HepG2 (cell line): Measurements from ENCODE around the gene HIPK3. TPM values are rescaled to one million over a fixed set of nuclear protein-coding genes. Genes with fewer than 3 reads are reported as not detected.

Experiments
- ELF1 ChIP-seq: sonication (generic); formaldehyde crosslinking; IDR thresholded peaks from 2 replicates; pipeline ENCODE4 v1.4.0; 2020; ENCODE audit warnings: missing genetic modification reagents
- ETV5 ChIP-seq: IDR thresholded peaks from 2 replicates; pipeline ENCODE4 v1.6.1; 2018; ENCODE audit warnings: missing biosample characterization, missing genetic modification reagents, inconsistent platforms, borderline replicate concordance
- FOXO1 ChIP-seq: sonication (generic); formaldehyde crosslinking; IDR thresholded peaks from 2 replicates; pipeline ENCODE4 v1.4.0; 2020; ENCODE audit warnings: missing genetic modification reagents
- HHEX ChIP-seq: IDR thresholded peaks from 2 replicates; pipeline ENCODE4 v1.6.1; 2016; ENCODE audit warnings: control low read depth
- KDM3A ChIP-seq: IDR thresholded peaks from 2 replicates; pipeline ENCODE4 v1.6.1; 2018; ENCODE audit warnings: low read depth, missing compliant biosample characterization
- KLF9 ChIP-seq: IDR thresholded peaks from 2 replicates; pipeline ENCODE4 v1.6.1; 2016; ENCODE audit warnings: low read depth
- MYC ChIP-seq: sonication (generic); formaldehyde crosslinking; IDR thresholded peaks from 2 replicates; pipeline ENCODE4 v1.9.0; 2021; ENCODE audit warnings: missing genetic modification reagents, borderline replicate concordance
- SCMH1 ChIP-seq: sonication (generic); formaldehyde crosslinking; IDR thresholded peaks from 2 replicates; pipeline ENCODE4 v1.9.0; 2021; ENCODE audit warnings: missing genetic modification reagents, mild to moderate bottlenecking, borderline replicate concordance
- SETDB1 ChIP-seq: sonication (generic); formaldehyde crosslinking; IDR thresholded peaks from 2 replicates; pipeline ENCODE4 v1.5.1; 2020; ENCODE audit warnings: missing genetic modification reagents, mild to moderate bottlenecking, borderline replicate concordance
- SKI ChIP-seq: fragments of 450-650 bp; IDR thresholded peaks from one replicate; pipeline ENCODE4 v1.6.1; 2018; ENCODE audit warnings: mild to moderate bottlenecking; ENCODE audit not compliant: partially characterized antibody
- TBX2 ChIP-seq: sonication (generic); formaldehyde crosslinking; IDR thresholded peaks from 2 replicates; pipeline ENCODE4 v1.5.0; 2020; ENCODE audit warnings: missing genetic modification reagents, mild to moderate bottlenecking, borderline replicate concordance
- TBX3 ChIP-seq: fragments of 450-650 bp; IDR thresholded peaks from 2 replicates; pipeline ENCODE4 v1.6.1; 2017; ENCODE audit warnings: antibody characterized with exemption, mild to moderate bottlenecking, inconsistent platforms, borderline replicate concordance
- ZBTB3 ChIP-seq: sonication (generic); formaldehyde crosslinking; IDR thresholded peaks from 2 replicates; pipeline ENCODE4 v1.4.0; 2020; ENCODE audit warnings: low read depth, mild to moderate bottlenecking, moderate library complexity, missing genetic modification reagents, borderline replicate concordance
- ZBTB38 ChIP-seq: sonication (generic); formaldehyde crosslinking; IDR thresholded peaks from 2 replicates; pipeline ENCODE4 v1.5.1; 2020; ENCODE audit warnings: mild to moderate bottlenecking, missing genetic modification reagents
- ZNF468 ChIP-seq: sonication (generic); formaldehyde crosslinking; IDR thresholded peaks from 2 replicates; pipeline ENCODE4 v1.8.0; 2022; ENCODE audit warnings: mild to moderate bottlenecking, moderate library complexity, missing genetic modification reagents
- polyA plus RNA-seq, 8 experiments: library from polyadenylated mRNA; depleted of rRNA in 3 of 8; stranded (reverse) in 7 of 8; unstranded in 1 of 8; fragments of >200 nt; fragmentation: Illumina TruSeq in 4 of 8; extraction: Trizol in 4 of 8; gene quantifications; 2 replicates each; pipeline versions ENCODE4 v1.2.1 to v1.2.3, GENCODE V29; 2011 to 2016; ENCODE audit warnings: low read depth in 4 of 8, missing spikeins in 1 of 8, mixed read lengths in 1 of 8; ENCODE audit not compliant: insufficient read depth in 1 of 8
- total RNA-seq, 5 experiments: library from RNA; depleted of rRNA; stranded (reverse); fragments of >200 nt; fragmentation: Illumina TruSeq; extraction: Trizol; gene quantifications; 2 replicates each; pipeline ENCODE4 v1.2.3, GENCODE V29; 2016; ENCODE audit warnings: low read depth in 1 of 5
- TF ChIP-seq, protein P1 (sequence below): sonication (generic); formaldehyde crosslinking; IDR thresholded peaks from 2 replicates; pipeline ENCODE4 v1.5.0; 2020; ENCODE audit warnings: missing genetic modification reagents
- TF ChIP-seq, protein P2 (sequence below): sonication (generic); formaldehyde crosslinking; conservative IDR thresholded peaks from 2 replicates; pipeline ENCODE4 v1.4.0; 2020; ENCODE audit warnings: mild to moderate bottlenecking, missing genetic modification reagents, moderate library complexity
- TF ChIP-seq, protein P3 (sequence below): sonication (generic); formaldehyde crosslinking; IDR thresholded peaks from 2 replicates; pipeline ENCODE4 v1.4.0; 2020; ENCODE audit warnings: low read depth, mild to moderate bottlenecking, missing genetic modification reagents
- TF ChIP-seq, protein P4 (sequence below): IDR thresholded peaks from 2 replicates; pipeline ENCODE4 v1.6.1; 2012; ENCODE audit warnings: low read length, improper control_type of control experiment

HIPK3 gene
- total and polyA plus RNA-seq, 2 of the 13 experiments (the other 11 are each of a cell fraction or from before 2014, with no cell fraction given) = 20.5 to 44.3 TPM

DNA sequence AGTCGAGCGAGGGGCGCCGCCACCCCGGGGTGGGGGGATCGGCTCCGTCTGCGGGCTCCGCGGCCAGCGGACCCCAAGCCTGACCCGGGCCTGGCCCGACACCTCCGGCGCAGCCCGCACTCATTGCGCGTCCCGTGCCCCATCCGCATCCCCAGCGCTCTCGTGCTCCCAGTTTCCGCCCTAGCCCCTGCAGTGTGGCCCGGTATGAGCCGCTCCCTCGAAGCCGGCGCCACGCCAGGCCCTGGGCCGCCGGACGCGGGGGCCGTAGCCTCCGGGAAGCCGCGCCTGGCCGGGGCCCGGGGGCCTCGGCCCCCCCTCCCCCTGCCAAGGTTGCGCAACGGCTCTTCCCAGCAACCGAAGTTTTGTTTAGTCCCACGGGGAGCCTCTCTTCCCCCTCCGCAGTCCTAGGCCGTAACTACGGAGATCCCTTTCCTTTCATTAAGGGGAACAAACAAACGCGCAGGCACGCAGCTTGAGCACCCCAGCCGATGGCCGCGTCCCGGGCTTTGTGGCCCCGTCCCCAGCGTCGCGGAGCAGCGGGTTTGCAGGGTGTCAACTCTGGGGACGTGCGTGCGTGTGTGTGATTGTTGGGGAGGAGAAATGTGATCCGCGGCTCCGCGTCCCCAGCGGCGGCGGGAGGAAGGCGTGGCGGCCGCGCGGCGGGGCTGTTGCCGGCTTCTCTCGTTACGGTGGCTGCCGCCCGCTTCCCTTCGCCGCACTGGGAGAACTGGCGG is 883 bp downstream of the HIPK3 start (continued):
- TF ChIP-seq TBX2 (CRISPR knock-in tag) = peak; percentile 61; the same call in 1 of the 2 replicates
- peak; percentile 44; the same call in 1 of the 2 replicates for TF ChIP-seq TBX3
- no peak for TF ChIP-seq SCMH1
- TF ChIP-seq MYC (CRISPR knock-in tag) = peak; percentile 70
- TF ChIP-seq SETDB1 = no peak
- TF ChIP-seq ETV5 = peak; percentile 9
- TF ChIP-seq HHEX (CRISPR knock-in tag) = no peak
- TF ChIP-seq FOXO1 (CRISPR knock-in tag) = no peak; the same call in 1 of the 2 replicates
- TF ChIP-seq, protein P1, sequence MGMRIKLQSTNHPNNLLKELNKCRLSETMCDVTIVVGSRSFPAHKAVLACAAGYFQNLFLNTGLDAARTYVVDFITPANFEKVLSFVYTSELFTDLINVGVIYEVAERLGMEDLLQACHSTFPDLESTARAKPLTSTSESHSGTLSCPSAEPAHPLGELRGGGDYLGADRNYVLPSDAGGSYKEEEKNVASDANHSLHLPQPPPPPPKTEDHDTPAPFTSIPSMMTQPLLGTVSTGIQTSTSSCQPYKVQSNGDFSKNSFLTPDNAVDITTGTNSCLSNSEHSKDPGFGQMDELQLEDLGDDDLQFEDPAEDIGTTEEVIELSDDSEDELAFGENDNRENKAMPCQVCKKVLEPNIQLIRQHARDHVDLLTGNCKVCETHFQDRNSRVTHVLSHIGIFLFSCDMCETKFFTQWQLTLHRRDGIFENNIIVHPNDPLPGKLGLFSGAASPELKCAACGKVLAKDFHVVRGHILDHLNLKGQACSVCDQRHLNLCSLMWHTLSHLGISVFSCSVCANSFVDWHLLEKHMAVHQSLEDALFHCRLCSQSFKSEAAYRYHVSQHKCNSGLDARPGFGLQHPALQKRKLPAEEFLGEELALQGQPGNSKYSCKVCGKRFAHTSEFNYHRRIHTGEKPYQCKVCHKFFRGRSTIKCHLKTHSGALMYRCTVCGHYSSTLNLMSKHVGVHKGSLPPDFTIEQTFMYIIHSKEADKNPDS (CRISPR knock-in tag) = no peak
- TF ChIP-seq ZBTB3 = no peak
- TF ChIP-seq ZNF468 (CRISPR knock-in tag) = 0 out of 2 replicates have a peak, but pooled peaks have one; percentile 23
- no peak for TF ChIP-seq SKI
- TF ChIP-seq, protein P2, sequence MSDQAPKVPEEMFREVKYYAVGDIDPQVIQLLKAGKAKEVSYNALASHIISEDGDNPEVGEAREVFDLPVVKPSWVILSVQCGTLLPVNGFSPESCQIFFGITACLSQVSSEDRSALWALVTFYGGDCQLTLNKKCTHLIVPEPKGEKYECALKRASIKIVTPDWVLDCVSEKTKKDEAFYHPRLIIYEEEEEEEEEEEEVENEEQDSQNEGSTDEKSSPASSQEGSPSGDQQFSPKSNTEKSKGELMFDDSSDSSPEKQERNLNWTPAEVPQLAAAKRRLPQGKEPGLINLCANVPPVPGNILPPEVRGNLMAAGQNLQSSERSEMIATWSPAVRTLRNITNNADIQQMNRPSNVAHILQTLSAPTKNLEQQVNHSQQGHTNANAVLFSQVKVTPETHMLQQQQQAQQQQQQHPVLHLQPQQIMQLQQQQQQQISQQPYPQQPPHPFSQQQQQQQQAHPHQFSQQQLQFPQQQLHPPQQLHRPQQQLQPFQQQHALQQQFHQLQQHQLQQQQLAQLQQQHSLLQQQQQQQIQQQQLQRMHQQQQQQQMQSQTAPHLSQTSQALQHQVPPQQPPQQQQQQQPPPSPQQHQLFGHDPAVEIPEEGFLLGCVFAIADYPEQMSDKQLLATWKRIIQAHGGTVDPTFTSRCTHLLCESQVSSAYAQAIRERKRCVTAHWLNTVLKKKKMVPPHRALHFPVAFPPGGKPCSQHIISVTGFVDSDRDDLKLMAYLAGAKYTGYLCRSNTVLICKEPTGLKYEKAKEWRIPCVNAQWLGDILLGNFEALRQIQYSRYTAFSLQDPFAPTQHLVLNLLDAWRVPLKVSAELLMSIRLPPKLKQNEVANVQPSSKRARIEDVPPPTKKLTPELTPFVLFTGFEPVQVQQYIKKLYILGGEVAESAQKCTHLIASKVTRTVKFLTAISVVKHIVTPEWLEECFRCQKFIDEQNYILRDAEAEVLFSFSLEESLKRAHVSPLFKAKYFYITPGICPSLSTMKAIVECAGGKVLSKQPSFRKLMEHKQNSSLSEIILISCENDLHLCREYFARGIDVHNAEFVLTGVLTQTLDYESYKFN (CRISPR knock-in tag) = peak; percentile 48; the same call in 1 of the 2 replicates
- TF ChIP-seq, protein P3, sequence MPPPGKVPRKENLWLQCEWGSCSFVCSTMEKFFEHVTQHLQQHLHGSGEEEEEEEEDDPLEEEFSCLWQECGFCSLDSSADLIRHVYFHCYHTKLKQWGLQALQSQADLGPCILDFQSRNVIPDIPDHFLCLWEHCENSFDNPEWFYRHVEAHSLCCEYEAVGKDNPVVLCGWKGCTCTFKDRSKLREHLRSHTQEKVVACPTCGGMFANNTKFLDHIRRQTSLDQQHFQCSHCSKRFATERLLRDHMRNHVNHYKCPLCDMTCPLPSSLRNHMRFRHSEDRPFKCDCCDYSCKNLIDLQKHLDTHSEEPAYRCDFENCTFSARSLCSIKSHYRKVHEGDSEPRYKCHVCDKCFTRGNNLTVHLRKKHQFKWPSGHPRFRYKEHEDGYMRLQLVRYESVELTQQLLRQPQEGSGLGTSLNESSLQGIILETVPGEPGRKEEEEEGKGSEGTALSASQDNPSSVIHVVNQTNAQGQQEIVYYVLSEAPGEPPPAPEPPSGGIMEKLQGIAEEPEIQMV (CRISPR knock-in tag) = peak; percentile 80; the same call in 1 of the 2 replicates
- TF ChIP-seq ELF1 = no peak
- peak; percentile 26; the same call in 1 of the 2 replicates for TF ChIP-seq KLF9 (CRISPR knock-in tag)
- TF ChIP-seq, protein P4, sequence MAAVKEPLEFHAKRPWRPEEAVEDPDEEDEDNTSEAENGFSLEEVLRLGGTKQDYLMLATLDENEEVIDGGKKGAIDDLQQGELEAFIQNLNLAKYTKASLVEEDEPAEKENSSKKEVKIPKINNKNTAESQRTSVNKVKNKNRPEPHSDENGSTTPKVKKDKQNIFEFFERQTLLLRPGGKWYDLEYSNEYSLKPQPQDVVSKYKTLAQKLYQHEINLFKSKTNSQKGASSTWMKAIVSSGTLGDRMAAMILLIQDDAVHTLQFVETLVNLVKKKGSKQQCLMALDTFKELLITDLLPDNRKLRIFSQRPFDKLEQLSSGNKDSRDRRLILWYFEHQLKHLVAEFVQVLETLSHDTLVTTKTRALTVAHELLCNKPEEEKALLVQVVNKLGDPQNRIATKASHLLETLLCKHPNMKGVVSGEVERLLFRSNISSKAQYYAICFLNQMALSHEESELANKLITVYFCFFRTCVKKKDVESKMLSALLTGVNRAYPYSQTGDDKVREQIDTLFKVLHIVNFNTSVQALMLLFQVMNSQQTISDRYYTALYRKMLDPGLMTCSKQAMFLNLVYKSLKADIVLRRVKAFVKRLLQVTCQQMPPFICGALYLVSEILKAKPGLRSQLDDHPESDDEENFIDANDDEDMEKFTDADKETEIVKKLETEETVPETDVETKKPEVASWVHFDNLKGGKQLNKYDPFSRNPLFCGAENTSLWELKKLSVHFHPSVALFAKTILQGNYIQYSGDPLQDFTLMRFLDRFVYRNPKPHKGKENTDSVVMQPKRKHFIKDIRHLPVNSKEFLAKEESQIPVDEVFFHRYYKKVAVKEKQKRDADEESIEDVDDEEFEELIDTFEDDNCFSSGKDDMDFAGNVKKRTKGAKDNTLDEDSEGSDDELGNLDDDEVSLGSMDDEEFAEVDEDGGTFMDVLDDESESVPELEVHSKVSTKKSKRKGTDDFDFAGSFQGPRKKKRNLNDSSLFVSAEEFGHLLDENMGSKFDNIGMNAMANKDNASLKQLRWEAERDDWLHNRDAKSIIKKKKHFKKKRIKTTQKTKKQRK = no peak
- TF ChIP-seq ZBTB38 (CRISPR knock-in tag) = no peak
- 0 out of 2 replicates have a peak, but pooled peaks have one; percentile 32 for TF ChIP-seq KDM3A (CRISPR knock-in tag)
